ENCODE measurements around the gene MED26.
A peak's percentile ranks its signal among the peaks of the same experiment; 100 is the strongest.

The MED26 gene

DNA sequence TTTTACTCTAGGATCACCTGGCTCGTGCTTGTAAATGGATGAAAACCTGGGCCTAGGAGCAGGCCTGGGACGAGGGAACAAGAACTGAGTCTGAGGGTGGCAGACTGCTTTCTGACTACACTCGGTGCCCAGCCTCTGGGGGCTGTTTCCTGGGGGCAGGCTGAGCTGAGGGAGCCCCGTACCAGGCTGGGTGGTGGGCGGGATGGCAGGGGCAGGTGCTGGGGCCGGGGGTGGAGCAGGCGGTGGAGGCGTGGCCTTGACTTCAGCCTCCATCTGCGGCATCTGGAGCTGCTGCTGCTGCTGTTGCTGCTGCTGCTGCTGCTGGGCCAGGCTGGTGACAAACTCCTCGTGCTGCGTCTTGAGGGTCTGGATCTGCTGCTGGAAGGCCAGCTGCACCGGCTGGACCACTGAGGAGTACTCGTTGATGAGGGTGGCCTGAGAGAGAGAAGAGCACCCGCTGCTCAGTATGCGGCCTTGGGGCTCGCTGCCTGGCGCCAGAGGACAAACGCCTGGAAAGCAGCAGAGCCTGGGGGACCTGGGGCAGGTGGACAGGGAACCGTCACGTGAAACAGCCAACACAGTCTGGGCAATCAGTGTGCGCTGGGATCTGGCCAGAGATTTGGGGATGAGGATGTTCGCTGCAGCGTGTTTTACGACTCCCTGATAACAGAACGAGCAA is 98.4 kb downstream of the MED26 start:
- Histone ChIP-seq H3K18ac (ENCODE audit: low read length) (no peak overlapping the region), H3K9ac (ENCODE audit: low read depth, low read length, poor library complexity) (no peak overlapping the region), H4K8ac (ENCODE audit: low read depth, low read length) (peak overlapping the region; percentile 65), H2BK12ac (ENCODE audit: low read length) (no peak overlapping the region), H3K79me1 (ENCODE audit: low read depth, low read length) (peaks cover 15% of the 10 kb centered on the region), H3K27me3 (ENCODE audit: control insufficient read depth in 3 of 3, insufficient read depth in 3 of 3, low read depth in 1 of 3, low read length in 3 of 3) (no peaks in the 10 kb centered on the region), H4K91ac (ENCODE audit: low read depth, low read length, poor library complexity) (no peak overlapping the region), H2BK5ac (ENCODE audit: low read length) (no peak overlapping the region), H3K4me1 (ENCODE audit: control insufficient read depth in 2 of 2, insufficient read depth in 1 of 2, low read depth in 1 of 2, low read length in 2 of 2) (no peaks in the 10 kb centered on the region), H3K4me2 (ENCODE audit: insufficient read depth, low read length, poor library complexity, severe bottlenecking) (no peak overlapping the region), H3K14ac (ENCODE audit: low read length) (no peak overlapping the region), H3K4me3 (ENCODE audit: low read length in 2 of 2) (peak overlapping the region in 1 of 2 donors; percentile 34), H2AK5ac (ENCODE audit: low read depth, low read length) (no peak overlapping the region), H2BK120ac (ENCODE audit: low read depth, low read length) (no peak overlapping the region), H2AFZ (ENCODE audit: low read length) (no peak overlapping the region), H3K36me3 (replicated peaks in 1 of 2; ENCODE audit: control insufficient read depth in 2 of 2, insufficient read depth in 2 of 2, low read length in 2 of 2) (peaks cover 80 to 100% of the 10 kb centered on the region in 2 donors), H3K9me3 (replicated peaks in 1 of 2; ENCODE audit: control insufficient read depth in 2 of 2, insufficient read depth in 1 of 2, low read depth in 1 of 2, low read length in 2 of 2) (peaks cover 0 to 2% of the 10 kb centered on the region in 2 donors), H3K27ac (replicated peaks; ENCODE audit: low read length) (no peak overlapping the region), H3K23ac (ENCODE audit: low read depth, low read length, poor library complexity) (peak overlapping the region; percentile 55), H2BK15ac (ENCODE audit: low read length) (no peak overlapping the region), H3K4ac (ENCODE audit: low read length) (no peak overlapping the region)
- no CpG with 5 or more reads among the region's 25 CpGs for WGBS, 2 donors (ENCODE audit: extremely low coverage in 2 of 2, insufficient read length in 2 of 2, insufficient replicate concordance in 1 of 2)
- DNase-seq (ENCODE audit: low spot score), result no peak

DNA sequence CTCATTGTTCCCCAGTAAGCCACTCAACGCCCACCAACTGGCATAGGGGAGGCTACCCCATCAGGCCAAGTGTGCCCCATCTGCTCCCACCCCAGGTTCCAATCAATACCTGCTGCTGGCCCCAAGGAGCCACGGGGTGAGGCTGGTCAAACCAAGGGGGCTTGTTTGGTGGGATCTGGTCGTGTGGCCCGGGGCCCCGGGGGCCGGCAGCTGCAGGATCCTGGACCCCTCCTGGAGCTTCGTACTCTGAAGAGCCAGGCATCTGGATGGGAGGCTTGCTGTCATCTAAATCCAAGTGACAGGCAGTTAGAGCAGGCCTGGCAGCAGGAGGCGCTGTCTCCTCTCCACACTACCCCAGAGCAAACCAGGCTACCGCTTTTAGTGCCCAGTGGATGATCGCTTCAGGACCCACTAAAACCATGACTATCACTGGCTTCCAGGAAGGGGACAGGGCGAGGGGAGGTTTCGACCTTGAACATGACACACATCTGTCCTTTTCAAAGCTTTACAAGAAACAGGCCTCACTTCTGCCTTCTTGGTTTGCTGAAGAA is 100.0 kb downstream of the MED26 start:
- no peak overlapping the region for H4K8ac ChIP-seq (ENCODE audit: low read depth, low read length)
- no peak overlapping the region for H3K27ac ChIP-seq (replicated peaks; ENCODE audit: low read length)
- H3K18ac ChIP-seq (ENCODE audit: low read length), result no peak overlapping the region
- no peak overlapping the region for H3K4ac ChIP-seq (ENCODE audit: low read length)
- H3K23ac ChIP-seq (ENCODE audit: low read depth, low read length, poor library complexity), result no peak overlapping the region
- no peak overlapping the region for H2AK5ac ChIP-seq (ENCODE audit: low read depth, low read length)
- H2BK12ac ChIP-seq (ENCODE audit: low read length), result no peak overlapping the region
- no peak overlapping the region for H3K9ac ChIP-seq (ENCODE audit: low read depth, low read length, poor library complexity)
- H3K14ac ChIP-seq (ENCODE audit: low read length), result no peak overlapping the region
- peaks cover 0 to 2% of the 10 kb centered on the region in 2 donors for H3K9me3 ChIP-seq (replicated peaks in 1 of 2; ENCODE audit: control insufficient read depth in 2 of 2, insufficient read depth in 1 of 2, low read depth in 1 of 2, low read length in 2 of 2)
- peaks cover 15% of the 10 kb centered on the region for H3K79me1 ChIP-seq (ENCODE audit: low read depth, low read length)
- no peaks in the 10 kb centered on the region for H3K4me1 ChIP-seq (ENCODE audit: control insufficient read depth in 2 of 2, insufficient read depth in 1 of 2, low read depth in 1 of 2, low read length in 2 of 2)
- H3K36me3 ChIP-seq (replicated peaks in 1 of 2; ENCODE audit: control insufficient read depth in 2 of 2, insufficient read depth in 2 of 2, low read length in 2 of 2), result peaks cover 81 to 99% of the 10 kb centered on the region in 2 donors
- H2BK120ac ChIP-seq (ENCODE audit: low read depth, low read length), result no peak overlapping the region
- H3K27me3 ChIP-seq (ENCODE audit: control insufficient read depth in 3 of 3, insufficient read depth in 3 of 3, low read depth in 1 of 3, low read length in 3 of 3), result no peaks in the 10 kb centered on the region
- no peak overlapping the region for H4K91ac ChIP-seq (ENCODE audit: low read depth, low read length, poor library complexity)
- DNase-seq (ENCODE audit: low spot score), result no peak
- H3K4me3 ChIP-seq (ENCODE audit: low read length in 2 of 2), result no peak overlapping the region
- no peak overlapping the region for H2BK5ac ChIP-seq (ENCODE audit: low read length)
- H3K4me2 ChIP-seq (ENCODE audit: insufficient read depth, low read length, poor library complexity, severe bottlenecking), result no peak overlapping the region
- no CpG with 5 or more reads among the region's 12 CpGs for WGBS, 2 donors (ENCODE audit: extremely low coverage in 2 of 2, insufficient read length in 2 of 2, insufficient replicate concordance in 1 of 2)
- H2AFZ ChIP-seq (ENCODE audit: low read length), result no peak overlapping the region
- no peak overlapping the region for H2BK15ac ChIP-seq (ENCODE audit: low read length)

DNA sequence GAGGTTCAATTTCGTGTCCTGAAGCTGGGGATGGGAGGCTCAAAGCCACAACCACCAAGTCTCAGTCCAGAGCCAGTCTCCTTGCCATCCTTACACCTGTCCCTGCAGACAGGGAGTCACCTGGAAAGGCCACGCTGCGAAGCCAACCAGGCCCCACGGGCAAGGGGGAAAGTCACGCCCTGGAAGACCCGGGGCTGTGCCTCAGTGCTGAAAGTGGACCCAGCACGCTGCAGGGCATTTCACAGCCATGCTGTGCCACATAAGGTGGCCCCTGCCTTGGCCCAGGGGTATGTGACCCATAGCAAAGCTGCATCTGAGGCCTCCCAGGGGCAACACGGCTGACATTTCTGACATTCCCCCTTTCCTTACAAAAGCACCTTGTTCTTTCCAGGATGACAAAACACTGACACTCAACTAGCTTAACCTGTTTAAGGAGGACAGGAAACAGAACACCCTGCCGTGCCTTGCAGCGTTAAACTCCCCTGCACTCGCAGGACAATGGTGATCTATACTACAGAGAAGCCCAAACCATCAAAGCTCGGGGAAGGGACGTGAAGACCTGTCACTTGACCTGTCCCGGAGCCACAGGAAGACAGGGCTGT is 100.6 kb downstream of the MED26 start:
- Histone ChIP-seq H3K9ac (ENCODE audit: low read depth, low read length, poor library complexity) (peak overlapping the region; percentile 78), H4K91ac (ENCODE audit: low read depth, low read length, poor library complexity) (no peak overlapping the region), H3K4ac (ENCODE audit: low read length) (no peak overlapping the region), H3K27me3 (ENCODE audit: control insufficient read depth in 3 of 3, insufficient read depth in 3 of 3, low read depth in 1 of 3, low read length in 3 of 3) (no peaks in the 10 kb centered on the region), H2BK15ac (ENCODE audit: low read length) (no peak overlapping the region), H2AK5ac (ENCODE audit: low read depth, low read length) (no peak overlapping the region), H3K4me3 (ENCODE audit: low read length in 2 of 2) (peak overlapping the region in 1 of 2 donors; percentile 14), H3K4me2 (ENCODE audit: insufficient read depth, low read length, poor library complexity, severe bottlenecking) (no peak overlapping the region), H3K27ac (replicated peaks; ENCODE audit: low read length) (no peak overlapping the region), H3K18ac (ENCODE audit: low read length) (no peak overlapping the region), H2BK120ac (ENCODE audit: low read depth, low read length) (no peak overlapping the region), H2BK12ac (ENCODE audit: low read length) (no peak overlapping the region), H3K36me3 (replicated peaks in 1 of 2; ENCODE audit: control insufficient read depth in 2 of 2, insufficient read depth in 2 of 2, low read length in 2 of 2) (peaks cover 81 to 99% of the 10 kb centered on the region in 2 donors), H3K4me1 (ENCODE audit: control insufficient read depth in 2 of 2, insufficient read depth in 1 of 2, low read depth in 1 of 2, low read length in 2 of 2) (no peaks in the 10 kb centered on the region), H3K14ac (ENCODE audit: low read length) (no peak overlapping the region), H2AFZ (ENCODE audit: low read length) (no peak overlapping the region), H4K8ac (ENCODE audit: low read depth, low read length) (no peak overlapping the region), H3K9me3 (replicated peaks in 1 of 2; ENCODE audit: control insufficient read depth in 2 of 2, insufficient read depth in 1 of 2, low read depth in 1 of 2, low read length in 2 of 2) (peaks cover 0 to 2% of the 10 kb centered on the region in 2 donors), H3K23ac (ENCODE audit: low read depth, low read length, poor library complexity) (no peak overlapping the region), H3K79me1 (ENCODE audit: low read depth, low read length) (peaks cover 15% of the 10 kb centered on the region), H2BK5ac (ENCODE audit: low read length) (no peak overlapping the region)
- no peak for DNase-seq (ENCODE audit: low spot score)
- WGBS, 2 donors (ENCODE audit: extremely low coverage in 2 of 2, insufficient read length in 2 of 2, insufficient replicate concordance in 1 of 2), result no CpG with 5 or more reads among the region's 14 CpGs

DNA sequence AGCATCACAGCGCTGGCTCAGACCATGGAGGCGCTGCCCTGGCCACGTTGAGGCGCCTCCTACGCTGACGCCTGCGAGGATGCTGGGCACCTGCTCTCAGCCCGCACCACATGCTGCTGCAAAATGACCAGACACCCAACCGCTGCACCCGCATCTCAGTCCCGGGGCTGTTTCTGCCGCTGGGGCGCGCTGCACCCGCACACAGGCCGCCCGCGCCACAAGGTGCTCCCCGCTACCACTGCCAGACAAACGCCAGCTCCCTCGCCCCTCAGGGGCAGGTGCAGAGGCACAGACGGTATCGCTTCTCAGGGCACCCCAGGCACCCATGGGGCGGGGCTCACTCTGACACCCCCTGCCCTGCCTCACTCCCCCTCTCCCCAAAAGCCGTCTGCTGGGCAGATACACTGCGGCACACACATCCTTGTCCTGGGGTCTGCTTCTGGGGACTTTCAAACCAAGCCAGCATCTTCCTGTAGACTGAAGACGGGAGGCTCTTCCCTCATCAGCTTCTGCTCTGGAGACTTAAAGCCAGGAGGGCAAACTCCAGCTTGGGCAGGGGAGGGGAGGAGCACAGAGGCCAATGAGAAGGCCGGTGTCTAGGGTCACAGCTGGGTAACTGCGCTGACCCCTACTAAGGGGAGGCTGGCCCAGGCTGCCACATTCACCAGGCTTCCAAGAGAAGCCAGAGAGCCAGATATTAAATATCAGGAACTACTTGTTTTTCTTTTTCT is 102.1 kb downstream of the MED26 start:
- no peak overlapping the region for H3K4me3 ChIP-seq (ENCODE audit: low read length in 2 of 2)
- no CpG with 5 or more reads among the region's 29 CpGs for WGBS, 2 donors (ENCODE audit: extremely low coverage in 2 of 2, insufficient read length in 2 of 2, insufficient replicate concordance in 1 of 2)
- H2AFZ ChIP-seq (ENCODE audit: low read length), result no peak overlapping the region
- no peaks in the 10 kb centered on the region for H3K4me1 ChIP-seq (ENCODE audit: control insufficient read depth in 2 of 2, insufficient read depth in 1 of 2, low read depth in 1 of 2, low read length in 2 of 2)
- no peak overlapping the region for H2BK12ac ChIP-seq (ENCODE audit: low read length)
- peak overlapping the region; percentile 31 for H3K14ac ChIP-seq (ENCODE audit: low read length)
- H2BK5ac ChIP-seq (ENCODE audit: low read length), result no peak overlapping the region
- H4K91ac ChIP-seq (ENCODE audit: low read depth, low read length, poor library complexity), result no peak overlapping the region
- H3K23ac ChIP-seq (ENCODE audit: low read depth, low read length, poor library complexity), result no peak overlapping the region
- H3K36me3 ChIP-seq (replicated peaks in 1 of 2; ENCODE audit: control insufficient read depth in 2 of 2, insufficient read depth in 2 of 2, low read length in 2 of 2), result peaks cover 78 to 97% of the 10 kb centered on the region in 2 donors
- no peaks in the 10 kb centered on the region for H3K27me3 ChIP-seq (ENCODE audit: control insufficient read depth in 3 of 3, insufficient read depth in 3 of 3, low read depth in 1 of 3, low read length in 3 of 3)
- H3K4ac ChIP-seq (ENCODE audit: low read length), result no peak overlapping the region
- no peak overlapping the region for H3K27ac ChIP-seq (replicated peaks; ENCODE audit: low read length)
- no peak overlapping the region for H2BK120ac ChIP-seq (ENCODE audit: low read depth, low read length)
- H2AK5ac ChIP-seq (ENCODE audit: low read depth, low read length), result no peak overlapping the region
- no peak overlapping the region for H4K8ac ChIP-seq (ENCODE audit: low read depth, low read length)
- no peak overlapping the region for H2BK15ac ChIP-seq (ENCODE audit: low read length)
- H3K18ac ChIP-seq (ENCODE audit: low read length), result no peak overlapping the region
- H3K9me3 ChIP-seq (replicated peaks in 1 of 2; ENCODE audit: control insufficient read depth in 2 of 2, insufficient read depth in 1 of 2, low read depth in 1 of 2, low read length in 2 of 2), result peaks cover 0 to 2% of the 10 kb centered on the region in 2 donors
- peak overlapping the region; percentile 44 for H3K9ac ChIP-seq (ENCODE audit: low read depth, low read length, poor library complexity)
- peaks cover 15% of the 10 kb centered on the region for H3K79me1 ChIP-seq (ENCODE audit: low read depth, low read length)
- no peak for DNase-seq (ENCODE audit: low spot score)
- no peak overlapping the region for H3K4me2 ChIP-seq (ENCODE audit: insufficient read depth, low read length, poor library complexity, severe bottlenecking)

All from neuronal stem cell (in vitro differentiated cells).